ENCODE results near the gene REPIN1.

DNA sequence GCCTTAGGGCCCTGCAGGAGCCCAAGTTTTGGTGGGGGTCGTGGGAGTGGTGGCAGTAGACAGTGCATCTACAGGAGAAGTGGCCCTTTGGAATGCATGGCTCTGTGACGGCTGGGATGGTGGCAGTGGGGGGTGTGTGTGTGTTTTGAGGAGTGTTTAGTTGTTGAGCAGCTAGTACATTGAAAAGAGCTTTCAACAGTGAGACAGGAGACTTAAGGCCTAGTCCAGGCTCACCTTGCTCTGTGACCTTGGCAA, 37.6 kb downstream of the REPIN1 start:
- TF ChIP-seq EZH2phosphoT487 (IDR thresholded peaks at IDR 0.05; ENCODE audit: low read length) (no peak), CTCF (IDR thresholded peaks at IDR 0.05; ENCODE audit: low read length) (no peak)

Data from MM.1S (cell line).